Nephron (organoid): ENCODE results near the gene APOLD1.

Source experiments
- H3K27ac Mint-ChIP-seq, 3 experiments: 2 replicates each; pipeline ENCODE4 v1.8.0; 2020; ENCODE audit warnings: mixed read lengths in 3 of 3, mild to moderate bottlenecking in 2 of 3, moderate library complexity in 1 of 3
- H3K27me3 Mint-ChIP-seq: 2 replicates; pipeline ENCODE4 v1.8.0; 2021; ENCODE audit warnings: low read depth, mild to moderate bottlenecking, moderate library complexity, mixed read lengths
- H3K36me3 Mint-ChIP-seq: 2 replicates; pipeline ENCODE4 v1.8.0; 2020; ENCODE audit warnings: low read depth, mixed read lengths
- H3K4me1 Mint-ChIP-seq: 2 replicates; pipeline ENCODE4 v1.8.0; 2020; ENCODE audit warnings: mixed read lengths
- H3K4me3 Mint-ChIP-seq, 3 experiments: 2 replicates each; pipeline ENCODE4 v1.8.0; 2020; ENCODE audit warnings: mild to moderate bottlenecking in 3 of 3, mixed read lengths in 3 of 3, moderate library complexity in 2 of 3
- H3K9me3 Mint-ChIP-seq: 2 replicates; pipeline ENCODE4 v1.8.0; 2020; ENCODE audit warnings: mixed read lengths
- CTCF ChIP-seq, 3 experiments: fragments of 200-600 bp; sonication (generic); IDR thresholded peaks; one replicate each; pipeline ENCODE4 v1.5.0; 2021; ENCODE audit warnings: antibody characterized with exemption in 3 of 3; ENCODE audit not compliant: unreplicated experiment in 3 of 3

Gene APOLD1

GRCh38 chr12:12812618-12813119, 27.2 kb downstream of the APOLD1 start:
- no peaks in the 10 kb centered on the region for H3K27me3 Mint-ChIP-seq
- H3K4me1 Mint-ChIP-seq, result peaks cover 45% of the 10 kb centered on the region
- peaks cover 26% of the 10 kb centered on the region for H3K36me3 Mint-ChIP-seq
- H3K27ac Mint-ChIP-seq, result peak overlapping the region; percentile 81 to 90 (median 86)
- TF ChIP-seq CTCF (IDR thresholded peaks at IDR 0.05; ENCODE audit: unreplicated experiment in 3 of 3), result no peak
- no peaks in the 10 kb centered on the region for H3K9me3 Mint-ChIP-seq
- H3K4me3 Mint-ChIP-seq, result peak overlapping the region; percentile 89 to 96 (median 92)

GRCh38 chr12:12813120-12814101, 28.0 kb downstream of the APOLD1 start, which contains the start of gene DDX47:
TSS of gene DDX47 (plus strand) at chr12:12813346. CDS start at chr12:12813368, 22 bp downstream.
- Mint-ChIP-seq H3K4me1 (peaks cover 39% of the 10 kb centered on the region), H3K9me3 (no peaks in the 10 kb centered on the region), H3K4me3 (peak within 1 kb of the TSS; percentile 89 to 96 (median 92)), H3K27me3 (no peaks in the 10 kb centered on the region), H3K27ac (peak within 1 kb of the TSS; percentile 81 to 90 (median 86)), H3K36me3 (peaks cover 27% of the 10 kb centered on the region)
- peak; percentile 94 to 97 (median 96) for TF ChIP-seq CTCF (IDR thresholded peaks at IDR 0.05; ENCODE audit: unreplicated experiment in 3 of 3)

- TF ChIP-seq CTCF (IDR thresholded peaks at IDR 0.05; ENCODE audit: unreplicated experiment in 3 of 3), result no peak
- Mint-ChIP-seq H3K27ac (no peak overlapping the region), H3K27me3 (no peaks in the 10 kb centered on the region), H3K36me3 (peaks cover 64% of the 10 kb centered on the region), H3K4me1 (peaks cover 35% of the 10 kb centered on the region), H3K9me3 (no peaks in the 10 kb centered on the region), H3K4me3 (no peak overlapping the region)
Observed at GRCh38 chr12:12817616-12818015, 32.2 kb downstream of the APOLD1 start.

- H3K4me1 Mint-ChIP-seq, result peaks cover 25% of the 10 kb centered on the region
- no peaks in the 10 kb centered on the region for H3K27me3 Mint-ChIP-seq
- no peak overlapping the region for H3K4me3 Mint-ChIP-seq
- H3K36me3 Mint-ChIP-seq, result peaks cover 69% of the 10 kb centered on the region
- H3K9me3 Mint-ChIP-seq, result no peaks in the 10 kb centered on the region
- TF ChIP-seq CTCF (IDR thresholded peaks at IDR 0.05; ENCODE audit: unreplicated experiment in 3 of 3), result no peak
- no peak overlapping the region for H3K27ac Mint-ChIP-seq
Observed at GRCh38 chr12:12818701-12819100, 33.2 kb downstream of the APOLD1 start.

- peaks cover 20% of the 10 kb centered on the region for H3K4me1 Mint-ChIP-seq
- H3K36me3 Mint-ChIP-seq, result peaks cover 74% of the 10 kb centered on the region
- no peak for TF ChIP-seq CTCF (IDR thresholded peaks at IDR 0.05; ENCODE audit: unreplicated experiment in 3 of 3)
- no peaks in the 10 kb centered on the region for H3K9me3 Mint-ChIP-seq
- no peak overlapping the region for H3K4me3 Mint-ChIP-seq
- no peaks in the 10 kb centered on the region for H3K27me3 Mint-ChIP-seq
- peak overlapping the region in 1 of 3 experiments; percentile 9 for H3K27ac Mint-ChIP-seq
Observed at GRCh38 chr12:12819221-12819620, 33.8 kb downstream of the APOLD1 start.
